ENCODE results near the gene PDZRN4.
"Not testable (repeated sequence)": the region's sequence is repeated elsewhere in the genome, so short reads cannot be mapped to it uniquely, and the experiment has no call there.

Gene PDZRN4

DNA sequence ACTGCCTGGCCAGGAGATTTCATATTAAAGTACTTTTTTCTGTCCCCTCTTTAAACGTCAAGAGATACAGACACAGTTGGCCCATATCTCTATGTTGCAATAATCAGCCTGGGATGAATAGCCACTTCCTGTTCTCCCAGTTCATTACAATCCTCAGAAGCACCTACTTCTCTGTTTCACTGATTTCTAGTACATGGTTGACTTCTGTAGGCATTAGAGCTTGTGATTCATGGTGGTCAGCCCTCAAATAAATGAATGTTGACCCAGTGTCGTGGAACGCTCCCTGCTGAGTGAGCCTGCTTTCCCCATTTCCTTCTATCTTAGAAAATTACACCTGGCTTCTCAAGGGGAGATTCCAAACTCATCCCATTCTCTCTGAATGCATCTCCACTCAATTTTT is 416.7 kb downstream of the PDZRN4 start:
- TF ChIP-seq LEF1 (IDR thresholded peaks at IDR 0.05; ENCODE audit: borderline replicate concordance) (no peak), L3MBTL2 (conservative IDR thresholded peaks at IDR 0.05) (no peak), CTBP1 (IDR thresholded peaks at IDR 0.05; ENCODE audit: borderline replicate concordance) (no peak), TARDBP (IDR thresholded peaks at IDR 0.05) (no peak), ZNF384 (IDR thresholded peaks at IDR 0.05) (no peak), BHLHE40 (IDR thresholded peaks at IDR 0.05; ENCODE audit: borderline replicate concordance) (no peak), ELF4 (IDR thresholded peaks at IDR 0.05) (no peak), FOXM1 (IDR thresholded peaks at IDR 0.05; ENCODE audit: borderline replicate concordance) (no peak), HDGF (IDR thresholded peaks at IDR 0.05; ENCODE audit: borderline replicate concordance) (no peak), ARNT (IDR thresholded peaks at IDR 0.05) (no peak), SUZ12 (IDR thresholded peaks at IDR 0.05) (no peak), FOXA1 (IDR thresholded peaks at IDR 0.05) (no peak), SP1 (IDR thresholded peaks at IDR 0.05) (no peak), FOXK2 (IDR thresholded peaks at IDR 0.05) (no peak), NFRKB (IDR thresholded peaks at IDR 0.05) (no peak)
- TF ChIP-seq, protein P1, sequence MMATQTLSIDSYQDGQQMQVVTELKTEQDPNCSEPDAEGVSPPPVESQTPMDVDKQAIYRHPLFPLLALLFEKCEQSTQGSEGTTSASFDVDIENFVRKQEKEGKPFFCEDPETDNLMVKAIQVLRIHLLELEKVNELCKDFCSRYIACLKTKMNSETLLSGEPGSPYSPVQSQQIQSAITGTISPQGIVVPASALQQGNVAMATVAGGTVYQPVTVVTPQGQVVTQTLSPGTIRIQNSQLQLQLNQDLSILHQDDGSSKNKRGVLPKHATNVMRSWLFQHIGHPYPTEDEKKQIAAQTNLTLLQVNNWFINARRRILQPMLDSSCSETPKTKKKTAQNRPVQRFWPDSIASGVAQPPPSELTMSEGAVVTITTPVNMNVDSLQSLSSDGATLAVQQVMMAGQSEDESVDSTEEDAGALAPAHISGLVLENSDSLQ (IDR thresholded peaks at IDR 0.05), result no peak
- no peak for DNase-seq (ENCODE audit: extremely low spot score)
- ChIA-PET POLR2A (no interaction called here), CTCF (no interaction called here)

DNA sequence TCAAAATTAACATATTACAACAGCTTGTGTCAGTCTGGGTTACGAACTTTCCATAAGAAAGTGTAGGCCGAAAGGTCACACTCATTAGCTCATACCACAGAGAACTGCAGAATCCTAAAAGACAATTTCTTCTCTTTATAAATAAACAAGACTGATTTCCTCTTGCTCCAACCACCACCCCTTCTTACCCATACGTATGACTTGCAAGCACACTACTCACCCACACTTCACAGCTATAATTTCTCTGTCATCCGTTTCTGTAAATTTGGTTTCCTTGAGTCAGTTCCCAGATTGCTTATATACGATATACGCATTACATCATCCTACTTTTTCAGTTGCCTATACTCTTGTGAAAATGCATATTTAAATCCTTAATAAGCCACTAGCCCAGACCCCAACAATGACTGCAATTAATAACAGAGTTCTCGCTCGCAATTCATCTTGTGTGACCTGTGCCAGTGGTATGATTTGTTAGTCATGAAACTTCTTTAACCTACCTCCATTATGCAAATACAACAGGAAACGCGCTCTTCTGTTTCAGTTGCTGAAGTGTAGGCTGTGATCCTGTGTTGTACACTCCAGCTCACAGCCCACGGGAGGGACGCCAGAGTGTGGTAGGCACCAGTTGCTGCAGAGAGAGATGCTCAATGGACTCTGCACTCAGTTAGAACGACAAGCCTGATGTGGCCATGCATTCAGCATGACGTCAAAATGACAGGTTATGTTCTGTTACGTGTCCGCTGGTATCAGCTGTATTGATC is 417.6 kb downstream of the PDZRN4 start:
- TF ChIP-seq L3MBTL2 (conservative IDR thresholded peaks at IDR 0.05) (no peak), FOXK2 (IDR thresholded peaks at IDR 0.05) (no peak), SP1 (IDR thresholded peaks at IDR 0.05) (no peak), CTBP1 (IDR thresholded peaks at IDR 0.05; ENCODE audit: borderline replicate concordance) (no peak), FOXA1 (IDR thresholded peaks at IDR 0.05) (no peak), TARDBP (IDR thresholded peaks at IDR 0.05) (no peak), ELF4 (IDR thresholded peaks at IDR 0.05) (no peak), LEF1 (IDR thresholded peaks at IDR 0.05; ENCODE audit: borderline replicate concordance) (no peak), HDGF (IDR thresholded peaks at IDR 0.05; ENCODE audit: borderline replicate concordance) (no peak), BHLHE40 (IDR thresholded peaks at IDR 0.05; ENCODE audit: borderline replicate concordance) (no peak)
- TF ChIP-seq, protein P1 (IDR thresholded peaks at IDR 0.05), result no peak
- ChIA-PET POLR2A (no interaction called here), CTCF (no interaction called here)
- DNase-seq (ENCODE audit: extremely low spot score), result no peak

GRCh38 chr12:41606468-41607445 is 418.6 kb downstream of the PDZRN4 start:
- no peak for TF ChIP-seq SP1 (IDR thresholded peaks at IDR 0.05)
- POLR2A ChIA-PET, result no interaction called here
- CTCF ChIA-PET, result no interaction called here
- DNase-seq (ENCODE audit: extremely low spot score), result no peak

DNA sequence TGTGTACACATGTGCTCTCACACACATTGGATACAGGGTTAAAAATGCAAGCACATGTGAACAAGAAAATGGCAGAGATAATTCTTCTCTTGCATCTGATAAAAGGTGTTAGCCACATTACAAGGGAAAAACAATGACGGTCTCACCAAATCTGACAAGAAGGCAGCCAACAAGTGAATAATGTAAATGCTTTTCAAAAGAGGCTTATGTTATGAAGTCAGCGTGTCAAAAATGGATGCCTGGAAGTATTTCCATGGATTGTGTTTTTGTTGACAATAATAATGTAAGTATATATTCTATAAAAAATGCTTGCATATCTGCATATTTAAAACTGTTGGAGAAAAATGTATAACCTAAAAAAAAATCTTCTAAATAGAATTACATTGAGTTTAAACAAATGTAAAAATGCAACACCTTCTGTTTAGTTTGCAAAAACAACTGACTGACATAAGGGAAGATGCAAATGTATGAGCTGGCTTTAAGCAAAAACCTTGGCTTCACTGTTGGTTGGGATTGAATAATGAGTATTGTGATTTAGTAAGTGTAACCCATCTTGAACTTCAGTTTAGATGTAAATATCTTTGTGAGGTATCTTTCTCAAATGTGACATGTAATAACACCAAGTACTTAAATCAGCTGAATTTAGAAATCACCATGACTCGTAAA is 424.9 kb downstream of the PDZRN4 start:
- no peak for DNase-seq (ENCODE audit: extremely low spot score)
- POLR2A ChIA-PET, result no interaction called here
- TF ChIP-seq TARDBP (IDR thresholded peaks at IDR 0.05) (no peak), HDGF (IDR thresholded peaks at IDR 0.05; ENCODE audit: borderline replicate concordance) (no peak), LEF1 (IDR thresholded peaks at IDR 0.05; ENCODE audit: borderline replicate concordance) (no peak), ZNF384 (IDR thresholded peaks at IDR 0.05) (no peak), ELF4 (IDR thresholded peaks at IDR 0.05) (no peak), SUZ12 (IDR thresholded peaks at IDR 0.05) (no peak), NFRKB (IDR thresholded peaks at IDR 0.05) (no peak), BHLHE40 (IDR thresholded peaks at IDR 0.05; ENCODE audit: borderline replicate concordance) (no peak), L3MBTL2 (conservative IDR thresholded peaks at IDR 0.05) (no peak), FOXM1 (IDR thresholded peaks at IDR 0.05; ENCODE audit: borderline replicate concordance) (no peak), FOXA1 (IDR thresholded peaks at IDR 0.05) (no peak), ARNT (IDR thresholded peaks at IDR 0.05) (no peak), CTBP1 (IDR thresholded peaks at IDR 0.05; ENCODE audit: borderline replicate concordance) (no peak), SP1 (IDR thresholded peaks at IDR 0.05) (no peak)
- TF ChIP-seq, protein P1 (IDR thresholded peaks at IDR 0.05), result no peak
- CTCF ChIA-PET, result no interaction called here

DNA sequence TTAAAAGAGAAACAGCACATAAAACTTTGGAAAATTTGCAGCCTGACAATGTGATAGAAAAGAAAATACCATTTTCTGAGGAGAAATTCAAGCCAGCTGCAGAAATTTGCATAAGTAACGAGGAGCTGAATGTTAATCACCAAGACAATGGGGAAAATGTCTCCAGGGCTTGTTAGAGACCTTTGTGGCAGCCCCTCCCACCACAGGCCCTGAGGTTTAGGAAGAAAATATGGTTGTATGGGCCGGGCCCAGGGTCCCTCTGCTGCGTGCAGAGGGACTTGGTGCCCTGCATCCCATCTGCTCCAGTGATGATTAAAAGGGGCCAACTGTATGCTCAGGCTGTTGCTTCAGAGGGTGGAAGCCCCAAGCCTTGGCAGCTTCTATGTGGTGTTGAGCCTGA is 427.1 kb downstream of the PDZRN4 start:
- DNase-seq (ENCODE audit: extremely low spot score); CTCF ChIA-PET; POLR2A ChIA-PET: not testable (repeated sequence)

GRCh38 chr12:41619705-41620104 is 431.6 kb downstream of the PDZRN4 start:
- ChIA-PET POLR2A (no interaction called here), CTCF (no interaction called here)
- no peak for TF ChIP-seq BHLHE40 (IDR thresholded peaks at IDR 0.05; ENCODE audit: borderline replicate concordance)
- no peak for TF ChIP-seq ARNT (IDR thresholded peaks at IDR 0.05)
- no peak for TF ChIP-seq ZNF384 (IDR thresholded peaks at IDR 0.05)
- TF ChIP-seq, protein P1 (IDR thresholded peaks at IDR 0.05), result no peak
- TF ChIP-seq TARDBP (IDR thresholded peaks at IDR 0.05), result no peak
- TF ChIP-seq FOXM1 (IDR thresholded peaks at IDR 0.05; ENCODE audit: borderline replicate concordance), result no peak
- TF ChIP-seq HDGF (IDR thresholded peaks at IDR 0.05; ENCODE audit: borderline replicate concordance), result no peak
- TF ChIP-seq LEF1 (IDR thresholded peaks at IDR 0.05; ENCODE audit: borderline replicate concordance), result no peak
- no peak for TF ChIP-seq CTBP1 (IDR thresholded peaks at IDR 0.05; ENCODE audit: borderline replicate concordance)
- no peak for TF ChIP-seq NFRKB (IDR thresholded peaks at IDR 0.05)
- no peak for TF ChIP-seq L3MBTL2 (conservative IDR thresholded peaks at IDR 0.05)
- no peak for TF ChIP-seq FOXK2 (IDR thresholded peaks at IDR 0.05)
- no peak for TF ChIP-seq SP1 (IDR thresholded peaks at IDR 0.05)
- TF ChIP-seq FOXA1 (IDR thresholded peaks at IDR 0.05), result no peak
- no peak for TF ChIP-seq SUZ12 (IDR thresholded peaks at IDR 0.05)
- no peak for TF ChIP-seq ELF4 (IDR thresholded peaks at IDR 0.05)
- DNase-seq (ENCODE audit: extremely low spot score), result no peak

Measured in HEK293T (cell line).